ENCODE data around the gene TPRG1. TPM values are rescaled to one million over a fixed set of nuclear protein-coding genes. Genes with fewer than 3 reads are reported as not detected.

The TPRG1 gene
- total RNA-seq, 2 experiments from 2014 or later, result 8.7 to 9.7 TPM

- Mint-ChIP-seq H3K27me3 (no peaks in the 10 kb centered on the region), H3K4me3 (no peak overlapping the region), H3K36me3 (ENCODE audit: low read depth) (no peaks in the 10 kb centered on the region), H3K9me3 (no peaks in the 10 kb centered on the region), H3K4me1 (peaks cover 15% of the 10 kb centered on the region), H3K27ac (no peak overlapping the region)
- CTCF ChIA-PET, result no interaction called here
- DNase-seq, result no peak
- POLR2A ChIA-PET, result no interaction called here
Measured at GRCh38 chr3:189168711-189169110, 3.1 kb upstream of the TPRG1 start.

- Mint-ChIP-seq H3K27ac (no peak overlapping the region), H3K4me1 (peaks cover 15% of the 10 kb centered on the region), H3K27me3 (no peaks in the 10 kb centered on the region), H3K9me3 (no peaks in the 10 kb centered on the region), H3K4me3 (no peak overlapping the region), H3K36me3 (ENCODE audit: low read depth) (no peaks in the 10 kb centered on the region)
- no peak for DNase-seq
- ChIA-PET CTCF (no interaction called here), POLR2A (no interaction called here)
Measured at GRCh38 chr3:189169728-189170127, 2.0 kb upstream of the TPRG1 start.

GRCh38 chr3:189170559-189170958 lies 1.2 kb upstream of the TPRG1 start:
- no peak for DNase-seq
- no peaks in the 10 kb centered on the region for H3K36me3 Mint-ChIP-seq (ENCODE audit: low read depth)
- H3K4me3 Mint-ChIP-seq, result no peak overlapping the region
- H3K9me3 Mint-ChIP-seq, result no peaks in the 10 kb centered on the region
- no peaks in the 10 kb centered on the region for H3K27me3 Mint-ChIP-seq
- POLR2A ChIA-PET, result no interaction called here
- no peak overlapping the region for H3K27ac Mint-ChIP-seq
- CTCF ChIA-PET, result no interaction called here
- peaks cover 15% of the 10 kb centered on the region for H3K4me1 Mint-ChIP-seq

DNA sequence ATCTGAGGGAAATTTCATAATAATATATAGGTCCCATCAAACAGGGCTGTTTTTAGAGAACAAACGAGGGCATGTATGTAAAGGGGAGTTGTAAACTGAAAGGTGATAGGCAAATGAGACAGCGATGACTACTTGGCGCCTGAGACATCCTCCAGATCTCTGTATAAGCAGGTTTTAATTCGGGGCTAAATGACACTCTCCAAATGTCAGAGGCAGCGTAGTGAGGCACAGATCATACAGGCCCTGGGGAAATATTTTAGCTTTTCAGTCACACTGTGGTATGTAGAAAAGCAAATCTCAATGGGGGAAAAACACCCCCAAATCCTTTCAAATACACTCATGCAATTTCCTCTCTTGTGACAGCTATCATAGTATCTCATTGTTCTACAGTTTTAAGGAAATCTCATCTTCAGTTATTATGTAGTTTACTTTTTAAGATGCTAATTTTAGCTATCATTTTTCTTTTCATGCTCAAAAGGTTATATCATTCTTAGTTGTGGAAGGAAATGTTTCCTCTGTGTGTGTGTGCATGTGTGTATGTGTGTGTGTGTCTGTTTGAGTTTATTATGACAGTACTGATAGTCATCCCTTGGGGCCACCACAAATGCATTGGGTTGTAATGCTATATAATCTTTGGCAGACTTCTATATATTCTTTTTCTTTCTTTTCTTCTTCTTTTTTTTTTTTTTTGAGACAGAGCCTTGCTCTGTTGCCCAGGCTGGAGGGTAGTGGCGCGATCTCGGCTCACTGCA lies 1.1 kb downstream of the TPRG1 start:
- no peak for DNase-seq
- Mint-ChIP-seq H3K4me3 (no peak overlapping the region), H3K4me1 (peaks cover 2% of the 10 kb centered on the region), H3K36me3 (ENCODE audit: low read depth) (no peaks in the 10 kb centered on the region), H3K27me3 (no peaks in the 10 kb centered on the region), H3K9me3 (no peaks in the 10 kb centered on the region), H3K27ac (no peak overlapping the region)
- POLR2A ChIA-PET, result no interaction called here
- CTCF ChIA-PET, result no interaction called here

- no peak for DNase-seq
- no peaks in the 10 kb centered on the region for H3K27me3 Mint-ChIP-seq
- no peak overlapping the region for H3K4me3 Mint-ChIP-seq
- H3K27ac Mint-ChIP-seq, result no peak overlapping the region
- POLR2A ChIA-PET, result no interaction called here
- peaks cover 15% of the 10 kb centered on the region for H3K9me3 Mint-ChIP-seq
- CTCF ChIA-PET, result no interaction called here
- peaks cover 4% of the 10 kb centered on the region for H3K36me3 Mint-ChIP-seq (ENCODE audit: low read depth)
- no peaks in the 10 kb centered on the region for H3K4me1 Mint-ChIP-seq
Measured at GRCh38 chr3:189184566-189184965, 12.8 kb downstream of the TPRG1 start.

DNA sequence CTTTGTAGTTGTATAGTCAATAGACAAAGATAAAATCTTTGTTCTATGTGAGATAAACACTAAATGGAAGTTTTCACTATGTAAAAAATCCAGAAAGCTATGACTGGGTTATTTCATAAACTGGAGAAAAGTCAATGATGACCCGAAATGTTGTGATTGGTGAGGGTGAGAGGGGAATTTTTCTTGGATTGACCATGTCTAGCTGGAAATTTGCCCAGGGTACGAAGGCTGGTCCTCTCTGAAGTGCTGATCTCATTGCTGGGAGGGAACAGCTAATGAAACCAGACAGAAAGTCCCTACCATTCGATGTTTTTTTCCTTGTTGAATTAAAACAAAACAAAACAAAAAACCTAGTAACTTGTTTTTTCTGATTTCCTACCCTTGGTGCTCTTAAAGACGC lies 14.3 kb downstream of the TPRG1 start:
- peaks cover 13% of the 10 kb centered on the region for H3K9me3 Mint-ChIP-seq
- CTCF ChIA-PET, result no interaction called here
- POLR2A ChIA-PET, result no interaction called here
- no peak overlapping the region for H3K27ac Mint-ChIP-seq
- no peaks in the 10 kb centered on the region for H3K4me1 Mint-ChIP-seq
- H3K36me3 Mint-ChIP-seq (ENCODE audit: low read depth), result peaks cover 4% of the 10 kb centered on the region
- H3K27me3 Mint-ChIP-seq, result no peaks in the 10 kb centered on the region
- no peak overlapping the region for H3K4me3 Mint-ChIP-seq
- no peak for DNase-seq

GRCh38 chr3:189188466-189188865 lies 16.7 kb downstream of the TPRG1 start:
- Mint-ChIP-seq H3K27me3 (no peaks in the 10 kb centered on the region), H3K36me3 (ENCODE audit: low read depth) (peaks cover 2% of the 10 kb centered on the region), H3K4me1 (no peaks in the 10 kb centered on the region), H3K9me3 (peaks cover 10% of the 10 kb centered on the region), H3K4me3 (no peak overlapping the region), H3K27ac (no peak overlapping the region)
- CTCF ChIA-PET, result no interaction called here
- DNase-seq, result no peak
- POLR2A ChIA-PET, result no interaction called here

- Mint-ChIP-seq H3K36me3 (ENCODE audit: low read depth) (peaks cover 7% of the 10 kb centered on the region), H3K9me3 (peaks cover 27% of the 10 kb centered on the region), H3K4me3 (no peak overlapping the region), H3K4me1 (no peaks in the 10 kb centered on the region), H3K27ac (no peak overlapping the region), H3K27me3 (peaks cover 2% of the 10 kb centered on the region)
- ChIA-PET CTCF (no interaction called here), POLR2A (no interaction called here)
- DNase-seq, result no peak
Measured at GRCh38 chr3:189192725-189193124, 21.0 kb downstream of the TPRG1 start.

DNA sequence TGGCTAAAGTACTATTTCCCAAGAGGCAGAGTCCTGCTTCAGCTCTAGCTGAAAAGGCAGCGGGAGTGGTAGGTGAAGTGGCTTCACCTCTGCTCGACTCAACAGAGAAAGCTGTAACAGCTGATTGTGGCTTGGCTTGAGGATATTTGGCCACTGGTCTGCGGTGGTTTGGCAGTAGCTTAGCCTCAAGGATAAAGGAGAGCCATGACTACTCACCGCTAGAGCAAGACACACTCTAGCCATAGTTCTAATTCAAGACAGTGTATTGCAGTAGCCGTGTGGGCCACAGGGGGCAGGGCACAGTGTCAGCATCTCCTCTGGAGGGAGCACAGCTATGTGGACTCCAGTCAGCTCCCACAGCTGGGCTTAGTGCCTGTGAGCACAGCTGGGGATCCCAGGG lies 23.5 kb downstream of the TPRG1 start:
- POLR2A ChIA-PET, result no interaction called here
- H3K9me3 Mint-ChIP-seq, result peaks cover 32% of the 10 kb centered on the region
- peaks cover 7% of the 10 kb centered on the region for H3K36me3 Mint-ChIP-seq (ENCODE audit: low read depth)
- H3K27me3 Mint-ChIP-seq, result peaks cover 2% of the 10 kb centered on the region
- no peak overlapping the region for H3K4me3 Mint-ChIP-seq
- H3K4me1 Mint-ChIP-seq, result no peaks in the 10 kb centered on the region
- no peak for DNase-seq
- no peak overlapping the region for H3K27ac Mint-ChIP-seq
- CTCF ChIA-PET, result no interaction called here

DNA sequence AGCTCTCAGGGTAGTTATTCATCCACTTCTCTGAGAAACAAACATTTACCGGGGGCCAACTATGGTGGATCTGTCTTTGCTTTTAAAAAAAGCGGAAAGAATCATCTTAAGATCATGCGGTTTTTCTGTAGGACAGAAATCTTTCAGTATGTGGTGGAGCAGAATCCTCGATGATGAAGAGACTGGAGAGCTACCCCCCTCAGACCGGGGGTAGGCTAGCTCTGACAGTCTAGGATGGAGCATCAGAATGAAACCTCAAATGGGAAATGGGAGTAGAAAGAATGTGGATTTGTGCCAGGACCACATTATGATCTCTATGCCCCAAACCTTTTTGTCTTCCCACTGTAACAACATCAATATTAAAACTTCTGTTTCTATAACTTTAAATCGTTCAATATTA lies 30.3 kb downstream of the TPRG1 start:
- Mint-ChIP-seq H3K4me3 (no peak overlapping the region), H3K9me3 (peaks cover 10% of the 10 kb centered on the region), H3K36me3 (ENCODE audit: low read depth) (peaks cover 3% of the 10 kb centered on the region), H3K27me3 (peaks cover 5% of the 10 kb centered on the region), H3K27ac (no peak overlapping the region), H3K4me1 (no peaks in the 10 kb centered on the region)
- ChIA-PET POLR2A (no interaction called here), CTCF (interaction anchor here (0.6 to 0.8 kb wide), 2 partner anchors 11 to 1150 kb away, joined by 3 read pairs; no protein-coding TSS in a partner anchor)
- DNase-seq, result no peak

DNA sequence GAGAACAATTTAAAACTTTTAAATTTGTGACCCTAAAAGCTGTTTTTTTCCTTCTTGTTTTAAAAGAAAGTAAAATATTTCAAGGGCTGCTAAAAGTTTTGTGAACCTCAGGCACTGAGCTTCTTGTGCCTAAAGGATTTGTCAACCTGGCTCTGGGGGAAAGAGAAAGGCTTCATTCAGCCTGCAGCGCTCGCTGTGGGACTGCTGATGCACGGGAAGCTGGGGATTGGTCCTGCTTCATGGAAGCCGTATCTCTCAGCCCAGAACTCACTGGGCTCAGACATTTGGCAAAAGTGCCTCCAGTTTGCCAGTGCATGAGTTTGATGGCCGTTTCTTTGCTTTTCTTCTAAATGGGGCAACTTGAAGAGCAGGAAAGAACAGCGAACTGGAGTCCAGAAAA lies 30.8 kb downstream of the TPRG1 start:
- Mint-ChIP-seq H3K4me1 (no peaks in the 10 kb centered on the region), H3K4me3 (no peak overlapping the region), H3K9me3 (peaks cover 7% of the 10 kb centered on the region), H3K36me3 (ENCODE audit: low read depth) (no peaks in the 10 kb centered on the region), H3K27ac (no peak overlapping the region), H3K27me3 (peaks cover 3% of the 10 kb centered on the region)
- ChIA-PET POLR2A (no interaction called here), CTCF (no interaction called here)
- DNase-seq, result no peak

DNA sequence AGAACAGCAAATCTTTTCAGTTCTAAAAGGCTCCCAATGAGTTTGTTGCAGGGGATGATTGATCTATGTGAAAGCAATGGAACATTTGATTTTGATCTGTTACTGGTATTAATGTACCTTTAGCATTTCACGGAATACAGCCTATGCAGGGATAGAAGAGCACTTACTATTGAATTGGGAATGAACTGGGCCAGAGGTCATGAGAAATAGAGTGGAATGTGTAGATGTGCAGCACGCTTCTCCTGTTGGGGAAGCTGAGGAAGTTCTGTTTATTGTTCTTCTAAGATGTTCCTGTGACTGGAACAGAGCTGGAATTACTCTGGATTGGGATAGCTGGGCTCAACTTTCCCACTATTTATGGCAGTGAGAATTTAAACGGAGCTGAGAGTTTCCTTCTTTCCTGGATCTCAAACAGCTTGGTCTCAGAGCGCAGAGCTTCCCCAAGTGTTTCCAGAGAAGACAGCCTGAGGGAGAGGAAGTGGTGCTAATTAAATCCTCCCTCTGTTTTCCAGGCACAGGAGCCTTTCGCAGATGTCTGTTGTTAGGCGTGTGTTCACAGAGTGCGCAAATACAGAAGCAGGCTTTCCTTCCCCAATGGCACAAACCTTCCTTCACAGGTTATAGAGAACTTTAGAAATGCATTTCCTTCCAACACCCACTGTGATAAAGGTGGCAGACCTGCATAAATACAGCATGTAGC lies 32.5 kb downstream of the TPRG1 start:
- Mint-ChIP-seq H3K36me3 (ENCODE audit: low read depth) (no peaks in the 10 kb centered on the region), H3K4me3 (no peak overlapping the region), H3K27me3 (peaks cover 5% of the 10 kb centered on the region), H3K27ac (no peak overlapping the region), H3K4me1 (no peaks in the 10 kb centered on the region), H3K9me3 (peaks cover 2% of the 10 kb centered on the region)
- POLR2A ChIA-PET, result no interaction called here
- CTCF ChIA-PET, result no interaction called here
- DNase-seq, result no peak

- peaks cover 5% of the 10 kb centered on the region for H3K27me3 Mint-ChIP-seq
- H3K36me3 Mint-ChIP-seq (ENCODE audit: low read depth), result no peaks in the 10 kb centered on the region
- peaks cover 2% of the 10 kb centered on the region for H3K9me3 Mint-ChIP-seq
- DNase-seq, result no peak
- H3K4me1 Mint-ChIP-seq, result no peaks in the 10 kb centered on the region
- ChIA-PET POLR2A (no interaction called here), CTCF (no interaction called here)
- no peak overlapping the region for H3K27ac Mint-ChIP-seq
- H3K4me3 Mint-ChIP-seq, result no peak overlapping the region
Measured at GRCh38 chr3:189204937-189205336, 33.2 kb downstream of the TPRG1 start.

- DNase-seq, result no peak
- POLR2A ChIA-PET, result no interaction called here
- peaks cover 2% of the 10 kb centered on the region for H3K27me3 Mint-ChIP-seq
- H3K4me1 Mint-ChIP-seq, result no peaks in the 10 kb centered on the region
- no peak overlapping the region for H3K27ac Mint-ChIP-seq
- H3K9me3 Mint-ChIP-seq, result no peaks in the 10 kb centered on the region
- H3K4me3 Mint-ChIP-seq, result no peak overlapping the region
- H3K36me3 Mint-ChIP-seq (ENCODE audit: low read depth), result no peaks in the 10 kb centered on the region
- CTCF ChIA-PET, result no interaction called here
Measured at GRCh38 chr3:189210251-189210770, 38.5 kb downstream of the TPRG1 start.

All from activated CD4-positive, alpha-beta memory T cell treated with anti-CD3 and anti-CD28 coated beads, Interleukin-2, amount 10 ng/mL, durations not matched to agents 7 days and 5 days (primary cell).